ENCODE measurements around the gene SRCIN1.

GRCh38 chr17:38541281-38541680 lies 64.5 kb downstream of the SRCIN1 start:
- TF ChIP-seq GATA2 (IDR thresholded peaks at IDR 0.05; ENCODE audit: low read depth, low read length) (no peak), GATA3 (IDR thresholded peaks at IDR 0.05; ENCODE audit: low read depth, low read length) (no peak)

Data from SH-SY5Y (cell line).